Caco-2 (cell line): ENCODE data around the gene MEGF11. TPM values are rescaled to one million over a fixed set of nuclear protein-coding genes. Genes with fewer than 3 reads are reported as not detected.

Experiments used
- BruUV-seq: library from RNA; stranded (reverse); fragments of 400-500 nt; replicated peaks from 2 replicates; lab custom pipeline; 2021; lab: Mats Ljungman, UMichigan
- CTCF ChIA-PET: fragments of 300-600 bp; sonication (Branson Sonifier 250); formaldehyde crosslinking; loops from one replicate; lab custom pipeline; 2022; ENCODE audit warnings: antibody characterized with exemption; lab: Charles Lee
- POLR2A ChIA-PET: fragments of 300-600 bp; sonication (Branson Sonifier 250); formaldehyde crosslinking; loops from one replicate; lab custom pipeline; 2022; ENCODE audit warnings: antibody characterized with exemption; lab: Charles Lee
- DNase-seq, 2 experiments: peaks; one replicate each; pipeline versions ENCODE4 v3.0.0 to v3.0.0-alpha.2; 2020 to 2022
- H3K27me3 ChIP-seq: replicated peaks from 2 replicates; pipeline ENCODE4 v1.6.0; 2011; ENCODE audit warnings: low read length; ENCODE audit not compliant: control insufficient read depth, insufficient read depth
- H3K36me3 ChIP-seq: 2 replicates; pipeline ENCODE4 v1.5.1; 2011; ENCODE audit warnings: low read length; ENCODE audit not compliant: control insufficient read depth, insufficient read depth
- H3K4me1 ChIP-seq: fragments of 250-450 bp; sonication (Bioruptor Pico); 2 replicates; pipeline ENCODE4 v1.5.1; 2020; ENCODE audit warnings: mild to moderate bottlenecking
- H3K4me3 ChIP-seq: 2 replicates; pipeline ENCODE4 v1.5.1; 2011; ENCODE audit warnings: low read depth, mild to moderate bottlenecking, control low read depth, low read length
- H3K9me3 ChIP-seq: fragments of 250-450 bp; sonication (Bioruptor Pico); 2 replicates; pipeline ENCODE4 v1.5.1; 2020; ENCODE audit warnings: mild to moderate bottlenecking, moderate library complexity
- H3K27ac Mint-ChIP-seq: one replicate; pipeline ENCODE4 v1.8.0; 2022; ENCODE audit warnings: mixed read lengths; ENCODE audit not compliant: unreplicated experiment
- H3K27me3 Mint-ChIP-seq: one replicate; pipeline ENCODE4 v1.8.0; 2022; ENCODE audit warnings: mixed read lengths; ENCODE audit not compliant: insufficient read depth, unreplicated experiment
- H3K36me3 Mint-ChIP-seq: one replicate; pipeline ENCODE4 v1.8.0; 2022; ENCODE audit warnings: mild to moderate bottlenecking, mixed read lengths; ENCODE audit not compliant: insufficient read depth, unreplicated experiment
- H3K4me1 Mint-ChIP-seq: one replicate; pipeline ENCODE4 v1.8.0; 2022; ENCODE audit warnings: low read depth, mixed read lengths; ENCODE audit not compliant: unreplicated experiment
- H3K4me3 Mint-ChIP-seq: one replicate; pipeline ENCODE4 v1.8.0; 2022; ENCODE audit warnings: mild to moderate bottlenecking, moderate library complexity, mixed read lengths; ENCODE audit not compliant: unreplicated experiment
- H3K9me3 Mint-ChIP-seq: one replicate; pipeline ENCODE4 v1.8.0; 2022; ENCODE audit warnings: mixed read lengths; ENCODE audit not compliant: unreplicated experiment
- CTCF ChIP-seq, 2 experiments: fragments of 200-600 bp in 1 of 2; IDR thresholded peaks; 1 replicate in 1 of 2; 2 replicates in 1 of 2; pipeline versions ENCODE4 v1.5.1 to v1.8.0; 2011 to 2022; ENCODE audit warnings: antibody characterized with exemption in 1 of 2, control low read depth in 1 of 2, inconsistent platforms in 1 of 2, low read depth in 1 of 2, low read length in 1 of 2, mild to moderate bottlenecking in 1 of 2, moderate library complexity in 1 of 2; ENCODE audit not compliant: insufficient read depth in 1 of 2, severe bottlenecking in 1 of 2, unreplicated experiment in 1 of 2
- intact Hi-C: fragments of 100-400 bp; cut with micrococcal nuclease; formaldehyde crosslinking; loops from one replicate; pipeline ENCODE4 v1.10.0; 2022; ENCODE audit not compliant: unreplicated experiment
- total RNA-seq: library from RNA; stranded (reverse); gene quantifications from 2 replicates; pipeline ENCODE4 v1.2.3, GENCODE V29; 2022

MEGF11 gene
- total RNA-seq, 1 experiment from 2014 or later = 0.66 TPM

- Mint-ChIP-seq H3K27me3 (peaks cover 37% of the 10 kb centered on the region), H3K27ac (no peak overlapping the region), H3K9me3 (no peaks in the 10 kb centered on the region), H3K4me3 (no peak overlapping the region), H3K36me3 (no peaks in the 10 kb centered on the region), H3K4me1 (no peaks in the 10 kb centered on the region)
- POLR2A ChIA-PET = no interaction called here
- no peaks in the 10 kb centered on the region for H3K4me1 ChIP-seq
- DNase-seq = peak in 1 of 2 experiments; percentile 14
- CTCF ChIA-PET = no interaction called here
- H3K27me3 ChIP-seq = no peaks in the 10 kb centered on the region; the same call in 1 of the 2 replicates
- no peaks in the 10 kb centered on the region for H3K36me3 ChIP-seq
- intact Hi-C loops = no loop called here
- no peak overlapping the region for H3K4me3 ChIP-seq
- H3K9me3 ChIP-seq = no peaks in the 10 kb centered on the region
- BruUV-seq = no TSS peak
- no peak for TF ChIP-seq CTCF (IDR thresholded peaks at IDR 0.05; ENCODE audit: insufficient read depth in 1 of 2, low read depth in 1 of 2, low read length in 1 of 2, severe bottlenecking in 1 of 2, unreplicated experiment in 1 of 2)
These were observed 148.0 kb downstream of the MEGF11 start for GRCh38 chr15:66105286-66106265.

GRCh38 chr15:66103293-66103590, 150.3 kb downstream of the MEGF11 start:
- no peaks in the 10 kb centered on the region for H3K9me3 ChIP-seq
- H3K27me3 Mint-ChIP-seq = peaks cover 23% of the 10 kb centered on the region
- DNase-seq = no peak
- no peak for TF ChIP-seq CTCF (IDR thresholded peaks at IDR 0.05; ENCODE audit: insufficient read depth in 1 of 2, low read depth in 1 of 2, low read length in 1 of 2, severe bottlenecking in 1 of 2, unreplicated experiment in 1 of 2)
- H3K4me1 ChIP-seq = no peaks in the 10 kb centered on the region
- H3K9me3 Mint-ChIP-seq = no peaks in the 10 kb centered on the region
- ChIA-PET CTCF (no interaction called here), POLR2A (no interaction called here)
- H3K4me3 ChIP-seq = no peak overlapping the region
- H3K27me3 ChIP-seq = no peaks in the 10 kb centered on the region
- no peaks in the 10 kb centered on the region for H3K36me3 Mint-ChIP-seq
- H3K27ac Mint-ChIP-seq = no peak overlapping the region
- no peaks in the 10 kb centered on the region for H3K4me1 Mint-ChIP-seq
- intact Hi-C loops = no loop called here
- no peak overlapping the region for H3K4me3 Mint-ChIP-seq
- no peaks in the 10 kb centered on the region for H3K36me3 ChIP-seq
- no TSS peak for BruUV-seq

- H3K9me3 ChIP-seq = no peaks in the 10 kb centered on the region
- no peaks in the 10 kb centered on the region for H3K36me3 ChIP-seq
- DNase-seq = peak in 1 of 2 experiments; percentile 1
- no peak overlapping the region for H3K27ac Mint-ChIP-seq
- CTCF ChIA-PET = interaction anchor here (0.6 kb wide), 1 partner anchor 86 kb away, joined by 3 read pairs; no protein-coding TSS in a partner anchor
- H3K4me3 Mint-ChIP-seq = no peak overlapping the region
- H3K4me3 ChIP-seq = no peak overlapping the region
- intact Hi-C loops = no loop called here
- H3K27me3 ChIP-seq = no peaks in the 10 kb centered on the region
- H3K9me3 Mint-ChIP-seq = no peaks in the 10 kb centered on the region
- POLR2A ChIA-PET = no interaction called here
- H3K4me1 ChIP-seq = no peaks in the 10 kb centered on the region
- H3K4me1 Mint-ChIP-seq = no peaks in the 10 kb centered on the region
- H3K27me3 Mint-ChIP-seq = peaks cover 17% of the 10 kb centered on the region
- TF ChIP-seq CTCF (IDR thresholded peaks at IDR 0.05; ENCODE audit: insufficient read depth in 1 of 2, low read depth in 1 of 2, low read length in 1 of 2, severe bottlenecking in 1 of 2, unreplicated experiment in 1 of 2) = no peak
- BruUV-seq = no TSS peak
- no peaks in the 10 kb centered on the region for H3K36me3 Mint-ChIP-seq
These were observed 150.8 kb downstream of the MEGF11 start for GRCh38 chr15:66102563-66103292.
